GM23338 (cell line): ENCODE results near the gene DNAJC15. TPM values are rescaled to one million over a fixed set of nuclear protein-coding genes. Genes with fewer than 3 reads are reported as not detected.

Experiments used
- ATAC-seq: fragments of 200-7000 bp; cut with Tn5 transposase; 3 replicates; pipeline ENCODE4 v1.9.1; 2020
- DNase-seq: peaks from one replicate; pipeline ENCODE4 v3.0.0-alpha.2; 2015; ENCODE audit warnings: low spot score
- H2AFZ ChIP-seq: fragments of 200-600 bp; sonication (generic); 2 replicates; pipeline ENCODE4 v1.8.0; 2016; ENCODE audit warnings: antibody characterized with exemption, mild to moderate bottlenecking, moderate library complexity
- H3F3A ChIP-seq: fragments of 200-600 bp; sonication (generic); replicated peaks from 2 replicates; pipeline ENCODE4 v1.8.0; 2017; ENCODE audit warnings: antibody characterized with exemption, mixed run types, low read depth
- H3K27ac ChIP-seq: fragments of 200-600 bp; sonication (generic); 2 replicates; pipeline ENCODE4 v1.6.1; 2016; ENCODE audit warnings: low read depth
- H3K27me3 ChIP-seq: fragments of 200-600 bp; sonication (generic); 2 replicates; pipeline ENCODE4 v1.8.0; 2016; ENCODE audit warnings: mild to moderate bottlenecking, mixed run types, moderate library complexity; ENCODE audit not compliant: insufficient read depth
- H3K36me3 ChIP-seq: fragments of 200-600 bp; sonication (generic); 2 replicates; pipeline ENCODE4 v1.8.0; 2016; ENCODE audit warnings: mild to moderate bottlenecking; ENCODE audit not compliant: insufficient read depth
- H3K4me1 ChIP-seq: fragments of 200-600 bp; sonication (generic); 2 replicates; pipeline ENCODE4 v1.8.0; 2016; ENCODE audit warnings: mild to moderate bottlenecking, moderate library complexity; ENCODE audit not compliant: insufficient read depth
- H3K4me2 ChIP-seq: fragments of 200-600 bp; sonication (generic); 2 replicates; pipeline ENCODE4 v1.7.1; 2017; ENCODE audit warnings: mixed run types
- H3K4me3 ChIP-seq: fragments of 200-600 bp; sonication (generic); 2 replicates; pipeline ENCODE4 v1.6.1; 2016; ENCODE audit warnings: mixed run types
- H3K79me2 ChIP-seq: fragments of 200-600 bp; sonication (generic); replicated peaks from 2 replicates; pipeline ENCODE4 v1.8.0; 2017; ENCODE audit warnings: mild to moderate bottlenecking; ENCODE audit not compliant: insufficient read depth
- H3K9me2 ChIP-seq: fragments of 200-600 bp; sonication (generic); 2 replicates; pipeline ENCODE4 v1.8.0; 2017; ENCODE audit not compliant: insufficient read depth
- H4K20me1 ChIP-seq: fragments of 200-600 bp; sonication (generic); replicated peaks from 2 replicates; pipeline ENCODE4 v1.8.0; 2017; ENCODE audit warnings: mild to moderate bottlenecking; ENCODE audit not compliant: insufficient read depth
- H3K27ac Mint-ChIP-seq: 2 replicates; pipeline ENCODE4 v1.8.0; 2020; ENCODE audit warnings: inconsistent platforms, mild to moderate bottlenecking, moderate library complexity, mixed read lengths
- H3K27me3 Mint-ChIP-seq: 3 replicates; pipeline ENCODE4 v1.8.0; 2022; ENCODE audit warnings: low read depth, mild to moderate bottlenecking, moderate library complexity, mixed read lengths, inconsistent platforms; ENCODE audit not compliant: insufficient read depth, poor library complexity
- H3K36me3 Mint-ChIP-seq: 3 replicates; pipeline ENCODE4 v1.8.0; 2021; ENCODE audit warnings: low read depth, mild to moderate bottlenecking, inconsistent platforms, moderate library complexity, mixed read lengths
- H3K4me1 Mint-ChIP-seq: 3 replicates; pipeline ENCODE4 v1.8.0; 2020; ENCODE audit warnings: mild to moderate bottlenecking, inconsistent platforms, mixed read lengths
- H3K4me3 Mint-ChIP-seq: 3 replicates; pipeline ENCODE4 v1.8.0; 2021; ENCODE audit warnings: moderate library complexity, mild to moderate bottlenecking, inconsistent platforms, mixed read lengths
- H3K9me3 Mint-ChIP-seq: 3 replicates; pipeline ENCODE4 v1.8.0; 2020; ENCODE audit warnings: moderate library complexity, mild to moderate bottlenecking, inconsistent platforms, mixed read lengths
- CREB1 ChIP-seq: fragments of 250-450 bp; sonication (Bioruptor Pico); IDR thresholded peaks from 2 replicates; pipeline ENCODE4 v1.5.0; 2020; ENCODE audit warnings: low read depth, mild to moderate bottlenecking, moderate library complexity
- CTCF ChIP-seq, 2 experiments: fragments of 200-600 bp in 1 of 2; sonication (generic) in 1 of 2; conservative IDR thresholded peaks; 2 replicates each; pipeline versions ENCODE4 v1.5.1 to v1.6.1; 2016 to 2017; ENCODE audit warnings: antibody characterized with exemption in 2 of 2, low read depth in 2 of 2, mild to moderate bottlenecking in 2 of 2, moderate library complexity in 1 of 2
- ETS1 ChIP-seq: IDR thresholded peaks from 2 replicates; pipeline ENCODE4 v1.6.1; 2016; ENCODE audit warnings: antibody characterized with exemption
- EZH2 ChIP-seq: fragments of 200-600 bp; sonication (generic); IDR thresholded peaks from one replicate; pipeline ENCODE4 v1.8.0; 2017; ENCODE audit warnings: antibody characterized with exemption, mild to moderate bottlenecking, low read depth; ENCODE audit not compliant: unreplicated experiment
- EZH2phosphoT487 ChIP-seq: fragments of 200-600 bp; sonication (generic); IDR thresholded peaks from one replicate; pipeline ENCODE4 v1.8.1; 2018; ENCODE audit warnings: antibody characterized with exemption; ENCODE audit not compliant: unreplicated experiment
- JUNB ChIP-seq: IDR thresholded peaks from one replicate; pipeline ENCODE4 v1.6.1; 2016; ENCODE audit warnings: antibody characterized with exemption; ENCODE audit not compliant: unreplicated experiment
- NANOG ChIP-seq: IDR thresholded peaks from 2 replicates; pipeline ENCODE4 v1.6.1; 2016; ENCODE audit warnings: antibody characterized with exemption, borderline replicate concordance
- POLR2AphosphoS5 ChIP-seq: IDR thresholded peaks from 2 replicates; pipeline ENCODE4 v1.6.1; 2016; ENCODE audit warnings: antibody characterized with exemption, low read depth
- REST ChIP-seq: IDR thresholded peaks from one replicate; pipeline ENCODE4 v1.6.1; 2018; ENCODE audit warnings: antibody characterized with exemption; ENCODE audit not compliant: unreplicated experiment
- STAT1 ChIP-seq: IDR thresholded peaks from one replicate; pipeline ENCODE4 v1.6.1; 2016; ENCODE audit warnings: antibody characterized with exemption; ENCODE audit not compliant: unreplicated experiment
- ZNF114 ChIP-seq: fragments of 250-450 bp; sonication (Bioruptor Pico); IDR thresholded peaks from 2 replicates; pipeline ENCODE4 v1.5.0; 2020; ENCODE audit warnings: mild to moderate bottlenecking, moderate library complexity
- ZNF331 ChIP-seq: fragments of 250-450 bp; sonication (Bioruptor Pico); IDR thresholded peaks from 2 replicates; pipeline ENCODE4 v1.5.0; 2020; ENCODE audit warnings: low read depth, mild to moderate bottlenecking, moderate library complexity
- ZNF462 ChIP-seq: fragments of 250-450 bp; sonication (Bioruptor Pico); IDR thresholded peaks from 2 replicates; pipeline ENCODE4 v1.5.0; 2020; ENCODE audit warnings: mild to moderate bottlenecking, moderate library complexity
- polyA plus RNA-seq: library from polyadenylated mRNA; unstranded; fragments of >200 nt; fragmentation: Nextera tagmentation; extraction: Ambion mirVana; gene quantifications from 2 replicates; pipeline ENCODE4 v1.2.1, GENCODE V29; 2016
- total RNA-seq: library from RNA; depleted of rRNA; stranded (reverse); fragments of >200 nt; shearing (Covaris generic); gene quantifications from 2 replicates; pipeline ENCODE4 v1.2.3, GENCODE V29; 2014

DNAJC15 gene
- total and polyA plus RNA-seq, 2 experiments from 2014 or later: 11.4 to 80.4 TPM

GRCh38 chr13:43042410-43042921, 19.1 kb downstream of the DNAJC15 start:
- no peak overlapping the region for H3K4me3 Mint-ChIP-seq
- DNase-seq (no peak), ATAC-seq (no peak)
- Histone ChIP-seq H3F3A (no peaks in the 10 kb centered on the region), H3K27me3 (no peaks in the 10 kb centered on the region), H4K20me1 (no peaks in the 10 kb centered on the region), H3K4me1 (peaks cover 12% of the 10 kb centered on the region), H3K27ac (no peak overlapping the region), H3K4me3 (no peak overlapping the region), H2AFZ (no peak overlapping the region), H3K9me2 (no peaks in the 10 kb centered on the region), H3K79me2 (peaks cover 5% of the 10 kb centered on the region), H3K4me2 (no peak overlapping the region), H3K36me3 (no peaks in the 10 kb centered on the region)
- no peaks in the 10 kb centered on the region for H3K9me3 Mint-ChIP-seq
- peaks cover 19% of the 10 kb centered on the region for H3K4me1 Mint-ChIP-seq
- peaks cover 14% of the 10 kb centered on the region; the same call in 2 of the 3 replicates for H3K36me3 Mint-ChIP-seq
- H3K27ac Mint-ChIP-seq: no peak overlapping the region
- no peaks in the 10 kb centered on the region for H3K27me3 Mint-ChIP-seq
- no peak for TF ChIP-seq EZH2
- TF ChIP-seq REST: no peak
- no peak for TF ChIP-seq ZNF114
- TF ChIP-seq NANOG: no peak
- TF ChIP-seq CREB1: no peak
- TF ChIP-seq JUNB: no peak
- no peak for TF ChIP-seq EZH2phosphoT487
- no peak for TF ChIP-seq ETS1
- TF ChIP-seq STAT1: no peak
- no peak for TF ChIP-seq ZNF462
- no peak for TF ChIP-seq ZNF331 (CRISPR knock-in tag)
- no peak for TF ChIP-seq POLR2AphosphoS5
- no peak for TF ChIP-seq CTCF (conservative IDR thresholded peaks at IDR 0.05; ENCODE audit: low read depth in 2 of 2)
